GM13976 (cell line): ENCODE data around the gene SLC35E3.

ENCODE experiments used
- DNase-seq: peaks from one replicate; pipeline ENCODE4 v3.0.0; 2012; ENCODE audit warnings: low spot score
- CTCF ChIP-seq: IDR thresholded peaks from 2 replicates; pipeline ENCODE4 v1.5.1; 2012; ENCODE audit warnings: borderline replicate concordance, mild to moderate bottlenecking; ENCODE audit not compliant: insufficient read depth; ENCODE audit errors: extremely low read depth, missing control alignments, control extremely low read depth
- in situ Hi-C: fragments of 300-500 bp; cut with MboI; formaldehyde crosslinking; loops from one replicate; pipeline ENCODE4 v1.12.0; 2022; ENCODE audit warnings: low sequenced_read_pairs, mixed read lengths, inconsistent platforms; ENCODE audit not compliant: unreplicated experiment

SLC35E3 gene

GRCh38 chr12:68767191-68767590 lies 21.2 kb downstream of the SLC35E3 start:
- in situ Hi-C loops = no loop called here
- no peak for TF ChIP-seq CTCF
- DNase-seq = no peak

- no peak for TF ChIP-seq CTCF
- no peak for DNase-seq
- in situ Hi-C loops = no loop called here
Observed at GRCh38 chr12:68768431-68768939, 22.5 kb downstream of the SLC35E3 start.

GRCh38 chr12:68769941-68770340 lies 24.0 kb downstream of the SLC35E3 start:
- no peak for TF ChIP-seq CTCF
- DNase-seq = no peak
- in situ Hi-C loops = no loop called here

GRCh38 chr12:68771223-68771925 lies 25.4 kb downstream of the SLC35E3 start:
- in situ Hi-C loops = no loop called here
- no peak for DNase-seq
- TF ChIP-seq CTCF = no peak

GRCh38 chr12:68772714-68773113 lies 26.7 kb downstream of the SLC35E3 start:
- no peak for TF ChIP-seq CTCF
- no peak for DNase-seq
- in situ Hi-C loops = no loop called here

GRCh38 chr12:68773582-68773981 lies 27.6 kb downstream of the SLC35E3 start:
- in situ Hi-C loops = no loop called here
- TF ChIP-seq CTCF = no peak
- no peak for DNase-seq
